Loucy (cell line): ENCODE measurements around the gene EDIL3.

Experiments used
- CTCF ChIP-seq: fragments of 200-600 bp; sonication (generic); conservative IDR thresholded peaks from 2 replicates; pipeline ENCODE4 v1.5.1; 2014; ENCODE audit warnings: mild to moderate bottlenecking, antibody characterized with exemption, low read length
- EZH2phosphoT487 ChIP-seq: fragments of 200-600 bp; IDR thresholded peaks from 2 replicates; pipeline ENCODE4 v1.6.1; 2018; ENCODE audit warnings: antibody characterized with exemption, mild to moderate bottlenecking, moderate library complexity, borderline replicate concordance

- no peak for TF ChIP-seq CTCF
- no peak for TF ChIP-seq EZH2phosphoT487
Observed at GRCh38 chr5:84286662-84287061, 98.0 kb downstream of the EDIL3 start.
